Transverse colon (tissue), 4 donors: Measurements from ENCODE around the gene AFAP1L2. TPM values are rescaled to one million over a fixed set of nuclear protein-coding genes. Genes with fewer than 3 reads are reported as not detected.
A peak's percentile ranks its signal among the peaks of the same experiment; 100 is the strongest.

Experiments used
- DNase-seq: peaks from one replicate; pipeline ENCODE4 v3.0.0-alpha.2; 2019
- H3K27ac ChIP-seq, 4 donors: fragments of 200-600 bp; sonication (generic); 2 replicates each; pipeline ENCODE4 v1.5.1; 2016 to 2018; ENCODE audit warnings: inconsistent platforms in 4 of 4
- H3K27me3 ChIP-seq: fragments of 200-600 bp; sonication (generic); 2 replicates; pipeline ENCODE4 v1.5.1; 2017; ENCODE audit warnings: inconsistent platforms
- H3K36me3 ChIP-seq, 4 donors: fragments of 200-600 bp; sonication (generic); 2 replicates each; pipeline ENCODE4 v1.5.1; 2017 to 2019; ENCODE audit warnings: inconsistent platforms in 4 of 4
- H3K4me1 ChIP-seq, 4 donors: fragments of 200-600 bp; sonication (generic); 2 replicates each; pipeline ENCODE4 v1.5.1; 2017 to 2020; ENCODE audit warnings: inconsistent platforms in 4 of 4
- H3K4me3 ChIP-seq, 4 donors: fragments of 200-600 bp; sonication (generic); 1 replicate in 1 of 4; 2 replicates in 3 of 4; pipeline versions ENCODE4 v1.5.1 to v1.6.1; 2017 to 2019; ENCODE audit warnings: inconsistent platforms in 4 of 4
- H3K9me3 ChIP-seq, 2 donors: fragments of 200-600 bp; sonication (generic); 2 replicates each; pipeline ENCODE4 v1.5.1; 2017 to 2019; ENCODE audit warnings: inconsistent platforms in 2 of 2
- CTCF ChIP-seq, 5 experiments: fragments of 200-600 bp in 3 of 5; fragments of 450-650 bp in 2 of 5; sonication (generic) in 3 of 5; IDR thresholded peaks; 1 replicate in 2 of 5; 2 replicates in 3 of 5; pipeline ENCODE4 v1.5.1; 2016 to 2017; ENCODE audit warnings: antibody characterized with exemption in 5 of 5, inconsistent platforms in 3 of 5, mild to moderate bottlenecking in 2 of 5, moderate library complexity in 1 of 5
- EP300 ChIP-seq: sonication (generic); formaldehyde crosslinking; IDR thresholded peaks from one replicate; pipeline ENCODE4 v1.6.1; 2017; ENCODE audit warnings: antibody characterized with exemption, low read depth
- POLR2A ChIP-seq: fragments of 450-650 bp; IDR thresholded peaks from one replicate; pipeline ENCODE4 v1.6.1; 2016; ENCODE audit warnings: antibody characterized with exemption, mild to moderate bottlenecking, moderate library complexity
- POLR2AphosphoS5 ChIP-seq, 3 donors: sonication (generic); formaldehyde crosslinking; IDR thresholded peaks; one replicate each; pipeline ENCODE4 v1.6.1; 2016; ENCODE audit warnings: antibody characterized with exemption in 3 of 3
- WGBS, 2 donors: methylation state at CpG; one replicate each; pipeline ENCODE4 v1.1.5; 2018; ENCODE audit warnings: low coverage in 1 of 2; 5-methylcytosine and 5-hydroxymethylcytosine counted together
- in situ Hi-C, 4 donors: fragments of 200-750 bp; cut with MboI; loops; one replicate each; pipeline versions ENCODE4 v1.15.0 to v1.15.1; 2017; ENCODE audit warnings: low sequenced_read_pairs in 3 of 4, low pct_ligation_motif_present in 1 of 4, low pct_unique_long_range_greater_than_20kb in 1 of 4
- intact Hi-C: fragments of 100-400 bp; cut with DNase I; formaldehyde crosslinking; loops from one replicate; pipeline ENCODE4 v1.15.1; 2023; ENCODE audit warnings: low total_unique reads
- total RNA-seq, 4 donors: library from RNA; depleted of rRNA; stranded (reverse); fragments of >200 nt; gene quantifications; one replicate each; pipeline ENCODE4 v1.1.0, GENCODE V29; 2016

The AFAP1L2 gene
- total RNA-seq, 4 donors from 2014 or later = 12.2 to 42.6 (median 13.2) TPM

- 67 to 83% methylated on average over 1 to 6 of the region's 6 CpGs for WGBS, 2 donors
- H3K27ac ChIP-seq = peak overlapping the region in 2 of 4 donors; percentile 47 to 60
- TF ChIP-seq POLR2AphosphoS5 (IDR thresholded peaks at IDR 0.05) (no peak), CTCF (IDR thresholded peaks at IDR 0.05) (no peak), EP300 (no peak), POLR2A (no peak)
- no peaks in the 10 kb centered on the region for H3K36me3 ChIP-seq
- peaks cover 0 to 26% (median 0%) of the 10 kb centered on the region in 4 donors for H3K4me1 ChIP-seq
- no peaks in the 10 kb centered on the region for H3K27me3 ChIP-seq
- no peaks in the 10 kb centered on the region for H3K9me3 ChIP-seq
- in situ Hi-C loops = no loop called here
- H3K4me3 ChIP-seq = no peak overlapping the region
- no peak for DNase-seq
- intact Hi-C loops = no loop called here
These were observed 9.8 kb downstream of the AFAP1L2 start for GRCh38 chr10:114394531-114394930.

- H3K27ac ChIP-seq = peak overlapping the region in 3 of 4 donors; percentile 18 to 60 (median 47)
- no peaks in the 10 kb centered on the region for H3K9me3 ChIP-seq
- intact Hi-C loops (no loop called here), in situ Hi-C loops (no loop called here)
- WGBS, 2 donors = 90% methylated on average over 7 of the region's 7 CpGs; no CpG with 5 or more reads in 1 of the 2 donors
- no peaks in the 10 kb centered on the region for H3K27me3 ChIP-seq
- TF ChIP-seq POLR2A (no peak), EP300 (no peak), CTCF (IDR thresholded peaks at IDR 0.05) (no peak), POLR2AphosphoS5 (IDR thresholded peaks at IDR 0.05) (no peak)
- H3K4me3 ChIP-seq = no peak overlapping the region
- no peaks in the 10 kb centered on the region for H3K36me3 ChIP-seq
- no peak for DNase-seq
- peaks cover 0 to 26% (median 0%) of the 10 kb centered on the region in 4 donors for H3K4me1 ChIP-seq
These were observed 10.4 kb downstream of the AFAP1L2 start for GRCh38 chr10:114393886-114394285.

GRCh38 chr10:114393482-114393881, 10.8 kb downstream of the AFAP1L2 start:
- 74% methylated on average over 11 of the region's 11 CpGs; no CpG with 5 or more reads in 1 of the 2 donors for WGBS, 2 donors

GRCh38 chr10:114392112-114392835, 12.0 kb downstream of the AFAP1L2 start:
- in situ Hi-C loops (no loop called here), intact Hi-C loops (no loop called here)
- Histone ChIP-seq H3K36me3 (no peaks in the 10 kb centered on the region), H3K27me3 (no peaks in the 10 kb centered on the region), H3K27ac (peak overlapping the region in 1 of 4 donors; percentile 60), H3K4me3 (no peak overlapping the region), H3K9me3 (no peaks in the 10 kb centered on the region), H3K4me1 (peaks cover 0 to 17% (median 0%) of the 10 kb centered on the region in 4 donors)
- DNase-seq = no peak
- 73 to 80% methylated on average over 5 of the region's 5 CpGs for WGBS, 2 donors
- TF ChIP-seq CTCF (IDR thresholded peaks at IDR 0.05) (no peak), POLR2AphosphoS5 (IDR thresholded peaks at IDR 0.05) (no peak), EP300 (no peak)

More at GRCh38 chr10:114393482-114393881, 10.8 kb downstream of the AFAP1L2 start:
- Histone ChIP-seq H3K9me3 (no peaks in the 10 kb centered on the region), H3K27me3 (no peaks in the 10 kb centered on the region), H3K4me1 (peaks cover 0 to 24% (median 0%) of the 10 kb centered on the region in 4 donors), H3K27ac (peak overlapping the region in 3 of 4 donors; percentile 18 to 60 (median 47)), H3K4me3 (no peak overlapping the region), H3K36me3 (no peaks in the 10 kb centered on the region)
- no peak for TF ChIP-seq POLR2AphosphoS5 (IDR thresholded peaks at IDR 0.05)
- TF ChIP-seq POLR2A = no peak
- intact Hi-C loops (no loop called here), in situ Hi-C loops (no loop called here)
- DNase-seq = no peak
